Measurements from ENCODE around the gene AGPAT3. TPM values are rescaled to one million over a fixed set of nuclear protein-coding genes. Genes with fewer than 3 reads are reported as not detected.
"Not testable (repeated sequence)": the region's sequence is repeated elsewhere in the genome, so short reads cannot be mapped to it uniquely, and the experiment has no call there.

AGPAT3 gene
- total RNA-seq, 1 donor from 2014 or later, result 65.9 TPM

DNA sequence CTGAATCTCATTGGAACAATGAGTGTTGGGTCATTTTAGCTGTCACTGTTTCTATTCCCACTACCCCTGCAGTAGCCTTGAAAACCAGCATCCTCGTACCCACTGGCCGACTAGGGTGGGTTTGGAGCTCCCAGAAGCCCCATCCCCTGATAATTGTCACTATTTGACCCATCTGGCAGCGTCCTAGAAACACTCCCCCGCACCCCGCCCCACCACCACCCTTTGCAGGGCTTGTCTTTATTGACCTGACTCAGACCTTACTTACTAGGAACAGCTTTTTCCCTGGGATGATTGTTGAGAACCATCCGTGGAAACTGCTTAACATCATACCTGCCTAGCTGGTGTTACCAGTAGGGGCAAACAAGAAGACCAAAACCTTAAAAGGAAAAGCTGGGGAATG lies 28.4 kb upstream of the AGPAT3 start:
- Histone ChIP-seq H3K4me1 (no peaks in the 10 kb centered on the region), H3K9me3 (no peaks in the 10 kb centered on the region), H3K27ac (no peak overlapping the region), H3K36me3 (no peaks in the 10 kb centered on the region), H3K4me3 (no peak overlapping the region), H3K27me3 (no peaks in the 10 kb centered on the region)
- DNase-seq (ENCODE audit: low spot score in 2 of 2), result no peak
- TF ChIP-seq, protein P1, sequence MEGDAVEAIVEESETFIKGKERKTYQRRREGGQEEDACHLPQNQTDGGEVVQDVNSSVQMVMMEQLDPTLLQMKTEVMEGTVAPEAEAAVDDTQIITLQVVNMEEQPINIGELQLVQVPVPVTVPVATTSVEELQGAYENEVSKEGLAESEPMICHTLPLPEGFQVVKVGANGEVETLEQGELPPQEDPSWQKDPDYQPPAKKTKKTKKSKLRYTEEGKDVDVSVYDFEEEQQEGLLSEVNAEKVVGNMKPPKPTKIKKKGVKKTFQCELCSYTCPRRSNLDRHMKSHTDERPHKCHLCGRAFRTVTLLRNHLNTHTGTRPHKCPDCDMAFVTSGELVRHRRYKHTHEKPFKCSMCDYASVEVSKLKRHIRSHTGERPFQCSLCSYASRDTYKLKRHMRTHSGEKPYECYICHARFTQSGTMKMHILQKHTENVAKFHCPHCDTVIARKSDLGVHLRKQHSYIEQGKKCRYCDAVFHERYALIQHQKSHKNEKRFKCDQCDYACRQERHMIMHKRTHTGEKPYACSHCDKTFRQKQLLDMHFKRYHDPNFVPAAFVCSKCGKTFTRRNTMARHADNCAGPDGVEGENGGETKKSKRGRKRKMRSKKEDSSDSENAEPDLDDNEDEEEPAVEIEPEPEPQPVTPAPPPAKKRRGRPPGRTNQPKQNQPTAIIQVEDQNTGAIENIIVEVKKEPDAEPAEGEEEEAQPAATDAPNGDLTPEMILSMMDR (IDR thresholded peaks at IDR 0.05), result no peak
- intact Hi-C loops (cut with DNase I), result no loop called here

DNA sequence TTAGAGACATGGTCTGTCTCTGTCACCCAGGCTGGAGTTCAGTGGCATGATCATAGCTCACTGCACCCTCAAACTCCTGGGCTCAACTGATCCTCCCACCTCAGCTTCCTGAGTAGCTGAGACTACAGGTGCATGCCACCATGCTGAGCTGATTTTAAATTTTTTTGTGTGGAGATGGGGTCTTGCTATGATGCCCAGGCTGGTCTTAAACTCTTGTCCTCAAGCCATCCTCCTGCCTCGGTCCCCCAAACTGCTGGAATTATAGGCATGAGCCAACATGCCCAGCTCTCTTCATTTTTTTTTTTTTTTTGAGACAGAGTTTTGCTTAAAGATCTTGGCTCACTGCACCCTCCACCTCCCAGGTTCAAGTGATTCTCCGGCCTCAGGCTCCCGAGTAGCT lies 24.8 kb upstream of the AGPAT3 start:
- no peak overlapping the region for H3K27ac ChIP-seq
- no peaks in the 10 kb centered on the region for H3K4me1 ChIP-seq
- H3K36me3 ChIP-seq, result no peaks in the 10 kb centered on the region
- H3K4me3 ChIP-seq, result no peak overlapping the region
- intact Hi-C loops (cut with DNase I), result no loop called here
- no peaks in the 10 kb centered on the region for H3K27me3 ChIP-seq
- TF ChIP-seq, protein P1 (IDR thresholded peaks at IDR 0.05), result no peak
- no peak for DNase-seq (ENCODE audit: low spot score in 2 of 2)
- H3K9me3 ChIP-seq, result no peaks in the 10 kb centered on the region

DNA sequence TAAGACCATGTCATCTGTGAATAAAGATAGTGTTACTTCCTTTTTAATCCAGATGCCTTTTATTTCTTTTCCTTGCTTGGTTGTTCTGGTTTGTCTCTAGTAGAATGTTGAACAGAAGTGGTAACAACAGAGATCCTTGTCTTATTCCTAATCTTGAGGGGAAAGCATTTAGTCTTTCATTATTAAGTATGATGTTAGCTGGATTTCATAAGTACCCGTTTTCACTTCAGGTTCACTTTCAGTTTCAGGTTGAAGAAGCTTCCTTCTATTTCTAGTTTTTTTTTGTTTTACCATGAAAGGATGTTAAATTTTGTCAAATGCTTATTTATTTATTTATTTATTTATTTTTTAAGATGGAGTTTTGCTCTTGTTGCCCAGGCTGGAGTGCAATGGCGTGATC lies 22.3 kb upstream of the AGPAT3 start:
- no peaks in the 10 kb centered on the region for H3K36me3 ChIP-seq
- DNase-seq (ENCODE audit: low spot score in 2 of 2), result no peak
- intact Hi-C loops (cut with DNase I), result no loop called here
- no peak overlapping the region for H3K27ac ChIP-seq
- no peaks in the 10 kb centered on the region for H3K9me3 ChIP-seq
- H3K4me3 ChIP-seq, result no peak overlapping the region
- H3K4me1 ChIP-seq, result no peaks in the 10 kb centered on the region
- TF ChIP-seq, protein P1 (IDR thresholded peaks at IDR 0.05), result no peak
- H3K27me3 ChIP-seq, result no peaks in the 10 kb centered on the region

DNA sequence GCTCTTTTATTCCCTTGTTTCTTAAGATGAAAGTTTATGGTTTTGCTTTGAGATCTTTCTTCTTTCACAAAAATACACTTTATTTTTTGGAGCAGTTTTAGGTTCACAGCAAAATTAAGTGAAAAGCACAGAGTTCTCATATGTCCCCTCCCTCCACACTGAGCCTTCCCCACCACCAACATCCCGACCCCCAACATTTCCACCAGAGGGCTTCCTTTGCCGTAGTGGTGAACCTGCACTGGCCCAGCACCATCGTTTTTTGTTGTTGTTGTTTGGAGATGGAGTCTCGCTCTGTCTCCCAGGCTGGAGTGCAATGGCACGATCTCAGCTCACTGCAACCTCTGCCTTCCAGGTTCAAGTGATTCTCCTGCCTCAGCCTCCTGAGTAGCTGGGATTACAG lies 20.1 kb upstream of the AGPAT3 start:
- H3K36me3 ChIP-seq; H3K27me3 ChIP-seq; H3K27ac ChIP-seq; H3K9me3 ChIP-seq; H3K4me3 ChIP-seq; intact Hi-C loops (cut with DNase I); H3K4me1 ChIP-seq; DNase-seq (ENCODE audit: low spot score in 2 of 2): not testable (repeated sequence)

DNA sequence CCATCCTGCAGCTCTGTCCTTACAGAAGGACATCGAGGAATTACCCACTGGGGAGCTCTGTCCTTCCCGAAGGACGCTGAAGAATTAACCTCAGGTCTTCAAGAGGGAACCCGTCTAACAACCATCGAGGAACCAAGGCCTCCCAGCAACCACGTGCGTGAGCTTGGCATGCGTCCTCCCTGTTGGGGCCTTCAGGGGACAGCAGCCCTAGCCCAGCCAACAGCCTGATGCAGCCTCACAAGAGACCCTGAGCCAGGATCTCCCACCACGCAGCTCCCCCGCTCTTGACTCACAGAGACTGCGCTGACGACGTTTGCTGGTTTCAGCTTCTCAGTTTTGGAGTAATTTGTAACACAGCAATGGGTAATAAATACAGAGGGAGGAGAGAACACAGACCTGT lies 19.6 kb upstream of the AGPAT3 start:
- H3K27me3 ChIP-seq, result no peaks in the 10 kb centered on the region
- TF ChIP-seq, protein P1 (IDR thresholded peaks at IDR 0.05), result no peak
- no peaks in the 10 kb centered on the region for H3K4me1 ChIP-seq
- no peaks in the 10 kb centered on the region for H3K36me3 ChIP-seq
- intact Hi-C loops (cut with DNase I), result no loop called here
- no peaks in the 10 kb centered on the region for H3K9me3 ChIP-seq
- H3K4me3 ChIP-seq, result no peak overlapping the region
- DNase-seq (ENCODE audit: low spot score in 2 of 2), result no peak
- H3K27ac ChIP-seq, result no peak overlapping the region

DNA sequence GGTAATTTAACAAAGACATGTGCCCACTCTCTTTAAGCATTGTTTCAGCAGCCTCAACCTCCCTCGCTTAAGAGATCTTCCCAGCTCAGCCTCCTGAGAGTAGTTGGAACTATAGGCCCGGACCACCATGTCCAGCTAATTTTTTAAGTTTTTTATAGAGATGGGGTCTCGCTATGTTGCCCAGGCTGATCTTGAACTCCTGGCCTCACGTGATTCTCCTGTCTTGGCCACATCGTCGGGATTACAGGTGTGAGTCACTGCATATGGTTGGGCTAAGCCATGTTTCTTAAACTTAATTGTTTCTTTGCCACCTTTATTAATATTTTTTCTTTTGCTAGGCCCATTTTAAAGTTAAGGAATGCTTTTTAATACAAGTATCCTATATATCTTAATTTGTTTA lies 18.6 kb upstream of the AGPAT3 start:
- no peak for DNase-seq (ENCODE audit: low spot score in 2 of 2)
- Histone ChIP-seq H3K36me3 (no peaks in the 10 kb centered on the region), H3K9me3 (no peaks in the 10 kb centered on the region), H3K27ac (no peak overlapping the region), H3K4me1 (no peaks in the 10 kb centered on the region), H3K27me3 (no peaks in the 10 kb centered on the region), H3K4me3 (no peak overlapping the region)
- TF ChIP-seq, protein P1 (IDR thresholded peaks at IDR 0.05), result no peak
- intact Hi-C loops (cut with DNase I), result no loop called here

Measured in ascending aorta (tissue), 2 donors.